GM19467 (cell line): Measurements from ENCODE around the gene FAM124B.

ENCODE experiments used
- ATAC-seq: cut with Tn5 transposase; IDR thresholded peaks from one replicate; pipeline ENCODE4 v1.9.1; 2021; ENCODE audit warnings: mild to moderate bottlenecking, moderate library complexity; ENCODE audit not compliant: unreplicated experiment

FAM124B gene, protein sequence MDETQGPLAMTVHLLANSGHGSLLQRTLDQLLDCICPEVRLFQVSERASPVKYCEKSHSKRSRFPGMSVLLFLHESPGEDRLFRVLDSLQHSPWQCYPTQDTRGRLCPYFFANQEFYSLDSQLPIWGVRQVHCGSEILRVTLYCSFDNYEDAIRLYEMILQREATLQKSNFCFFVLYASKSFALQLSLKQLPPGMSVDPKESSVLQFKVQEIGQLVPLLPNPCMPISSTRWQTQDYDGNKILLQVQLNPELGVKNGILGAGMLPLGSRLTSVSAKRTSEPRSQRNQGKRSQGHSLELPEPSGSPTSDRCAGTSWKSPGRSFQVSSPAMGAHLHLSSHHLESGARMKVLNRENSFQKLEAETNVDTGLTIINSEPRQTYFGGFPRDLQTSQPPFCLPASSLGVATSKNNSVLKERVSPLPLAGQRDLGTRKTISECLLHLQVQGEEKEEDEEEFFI

DNA sequence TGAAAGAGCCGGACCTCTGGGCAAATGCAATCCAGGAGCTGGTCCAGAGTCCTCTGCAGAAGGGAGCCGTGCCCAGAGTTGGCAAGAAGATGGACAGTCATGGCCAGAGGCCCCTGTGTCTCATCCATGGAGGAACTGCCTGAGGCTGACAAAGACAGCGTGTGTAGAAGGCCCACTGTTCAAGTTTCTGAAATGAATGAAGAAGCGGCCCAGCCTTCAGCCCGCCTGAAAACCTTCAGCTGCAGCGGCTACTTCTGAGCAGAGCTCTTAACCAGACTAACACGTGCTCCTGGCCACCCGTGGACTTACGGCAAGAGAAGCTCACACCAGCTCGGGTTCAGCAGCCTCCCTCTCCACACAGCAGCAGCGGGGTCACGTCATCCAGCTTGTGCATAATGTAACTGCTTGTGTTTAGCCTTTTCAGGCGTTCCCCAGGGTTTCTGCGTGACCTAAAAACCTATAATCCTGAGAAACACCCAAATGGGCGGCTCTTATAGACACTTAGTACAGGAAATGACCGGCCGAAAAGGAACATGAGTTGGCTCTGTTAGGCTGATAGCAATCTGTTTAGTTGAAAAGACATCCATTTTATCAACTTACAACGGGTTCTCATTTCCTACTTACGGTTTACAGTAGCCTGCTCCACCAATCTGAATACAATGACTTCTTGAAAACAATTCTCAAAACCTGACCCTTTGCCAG, at the start of gene FAM124B:
Gene FAM124B (minus strand): TSS at position 467 of the 702 bp plus-strand sequence. CDS start 339 bp downstream, at position 128.
- ATAC-seq = no peak

GRCh38 chr2:224449212-224450147, 47.6 kb upstream of the FAM124B start:
- ATAC-seq = no peak

GRCh38 chr2:224448236-224448635, 46.3 kb upstream of the FAM124B start:
- no peak for ATAC-seq

- no peak for ATAC-seq
Observed at GRCh38 chr2:224444783-224445182, 42.9 kb upstream of the FAM124B start.

GRCh38 chr2:224444021-224444420, 42.1 kb upstream of the FAM124B start:
- ATAC-seq = no peak

- no peak for ATAC-seq
Observed at GRCh38 chr2:224442071-224442967, 40.4 kb upstream of the FAM124B start.

DNA sequence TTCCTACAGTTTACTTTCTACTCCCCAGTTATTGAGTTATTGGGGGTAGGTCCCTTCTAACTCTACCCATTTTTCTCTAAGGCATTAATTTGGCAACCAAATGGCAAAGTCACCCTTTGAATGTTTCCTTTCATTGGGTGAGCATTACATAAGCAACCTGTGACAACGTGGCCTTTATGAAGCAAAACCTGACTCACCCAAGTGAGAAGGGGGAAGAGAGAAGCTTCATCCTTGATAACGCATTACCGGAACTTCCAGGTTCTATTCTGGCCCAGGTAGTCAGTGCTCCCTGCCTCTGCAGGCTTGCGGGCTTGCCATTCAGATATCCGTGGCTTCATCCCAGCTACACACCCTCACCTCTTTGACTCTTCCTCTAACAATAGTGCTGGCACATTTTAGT, 39.1 kb upstream of the FAM124B start:
- no peak for ATAC-seq

DNA sequence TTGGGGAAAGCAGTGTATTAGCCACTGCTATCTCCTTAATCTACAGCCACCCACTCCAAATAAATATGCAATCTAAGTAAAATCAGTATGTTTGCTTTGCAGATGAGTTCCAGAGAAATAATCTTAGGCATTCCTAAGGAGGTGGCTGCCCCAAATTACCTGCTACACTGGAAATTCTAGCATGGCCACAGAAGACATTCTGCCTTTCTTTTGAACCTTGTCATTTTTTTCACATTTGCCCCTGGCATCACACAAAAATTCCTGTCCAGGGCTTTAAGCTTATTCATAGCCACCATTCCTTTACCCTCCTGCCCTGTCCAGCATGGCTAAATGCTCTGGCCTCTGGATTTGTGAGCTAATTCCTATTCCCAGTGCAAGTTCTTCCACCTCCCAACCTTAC, 36.8 kb upstream of the FAM124B start:
- no peak for ATAC-seq

- ATAC-seq = no peak
Observed at GRCh38 chr2:224436634-224437033, 34.7 kb upstream of the FAM124B start.

GRCh38 chr2:224434618-224435017, 32.7 kb upstream of the FAM124B start:
- no peak for ATAC-seq

DNA sequence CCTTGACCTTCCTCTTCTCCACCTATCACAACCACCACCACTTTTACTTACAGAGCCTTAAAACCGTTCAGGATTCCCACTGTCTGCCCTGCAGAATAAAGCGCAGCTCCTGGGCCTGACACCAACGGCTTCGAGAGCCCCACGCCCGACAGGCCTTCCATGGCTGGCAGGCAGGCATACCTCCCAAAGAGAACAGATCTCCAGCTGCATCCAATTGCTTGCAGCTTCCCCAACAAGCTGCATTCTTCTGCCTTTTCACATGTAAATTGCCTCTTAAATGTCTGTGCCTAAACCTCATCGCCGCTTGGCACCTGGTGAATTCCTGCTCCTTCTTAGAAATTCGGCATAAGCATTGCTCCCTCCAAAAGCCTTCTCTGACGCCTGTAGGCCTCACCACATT, 31.5 kb upstream of the FAM124B start:
- ATAC-seq = no peak

- ATAC-seq = no peak
Observed at GRCh38 chr2:224432003-224432579, 30.2 kb upstream of the FAM124B start.

- ATAC-seq = no peak
Observed at GRCh38 chr2:224429441-224429810, 27.5 kb upstream of the FAM124B start.

GRCh38 chr2:224428787-224429440, 27.0 kb upstream of the FAM124B start:
- ATAC-seq = no peak

- ATAC-seq = no peak
Observed at GRCh38 chr2:224427471-224427870, 25.6 kb upstream of the FAM124B start.

DNA sequence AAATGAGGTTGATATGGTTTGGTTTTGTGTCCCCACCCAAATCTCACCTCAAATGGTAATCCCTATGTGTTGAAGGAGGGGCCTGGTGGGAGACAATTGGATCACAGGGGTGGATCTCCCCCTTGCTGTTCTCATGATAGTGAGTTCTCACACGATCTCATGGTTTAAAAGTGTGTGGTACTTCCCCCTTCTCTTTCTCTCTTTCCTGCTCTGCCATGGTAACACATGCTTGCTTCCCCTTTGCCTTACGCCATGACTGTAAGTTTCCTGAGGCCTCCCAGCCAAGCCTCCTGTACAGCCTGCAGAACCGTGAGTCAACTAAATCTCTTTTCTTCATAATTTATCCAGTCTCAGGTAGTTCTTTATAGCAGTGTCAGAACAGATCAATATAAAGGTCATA, 24.7 kb upstream of the FAM124B start:
- ATAC-seq = no peak

DNA sequence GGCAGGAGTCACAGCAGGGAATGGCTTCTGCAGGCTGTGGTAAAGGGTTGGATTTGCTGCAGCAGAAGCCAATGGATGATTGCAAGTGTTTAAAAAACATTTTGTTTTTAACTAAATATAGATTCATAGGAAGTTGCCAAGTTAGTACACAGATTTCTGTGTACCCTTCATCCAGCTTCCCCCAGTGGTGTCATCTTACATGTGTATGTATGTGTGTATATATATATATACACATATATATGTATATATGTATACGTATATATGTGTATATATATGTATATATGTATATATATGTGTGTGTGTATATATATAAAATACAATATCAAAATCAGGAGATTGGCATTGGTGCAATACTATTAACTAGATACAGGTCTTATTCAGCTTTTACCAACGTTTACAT, 19.2 kb upstream of the FAM124B start:
- ATAC-seq = no peak

- no peak for ATAC-seq
Observed at GRCh38 chr2:224417947-224418346, 16.0 kb upstream of the FAM124B start.

- no peak for ATAC-seq
Observed at GRCh38 chr2:224417361-224417729, 15.4 kb upstream of the FAM124B start.
